ENCODE results near the gene SLC35B2. TPM values are rescaled to one million over a fixed set of nuclear protein-coding genes. Genes with fewer than 3 reads are reported as not detected.

The SLC35B2 gene
- total and polyA plus RNA-seq, 10 of the 15 experiments (the other 5 are each of a cell fraction or from before 2014, with no cell fraction given): 11.3 to 45.4 (median 33.8) TPM

DNA sequence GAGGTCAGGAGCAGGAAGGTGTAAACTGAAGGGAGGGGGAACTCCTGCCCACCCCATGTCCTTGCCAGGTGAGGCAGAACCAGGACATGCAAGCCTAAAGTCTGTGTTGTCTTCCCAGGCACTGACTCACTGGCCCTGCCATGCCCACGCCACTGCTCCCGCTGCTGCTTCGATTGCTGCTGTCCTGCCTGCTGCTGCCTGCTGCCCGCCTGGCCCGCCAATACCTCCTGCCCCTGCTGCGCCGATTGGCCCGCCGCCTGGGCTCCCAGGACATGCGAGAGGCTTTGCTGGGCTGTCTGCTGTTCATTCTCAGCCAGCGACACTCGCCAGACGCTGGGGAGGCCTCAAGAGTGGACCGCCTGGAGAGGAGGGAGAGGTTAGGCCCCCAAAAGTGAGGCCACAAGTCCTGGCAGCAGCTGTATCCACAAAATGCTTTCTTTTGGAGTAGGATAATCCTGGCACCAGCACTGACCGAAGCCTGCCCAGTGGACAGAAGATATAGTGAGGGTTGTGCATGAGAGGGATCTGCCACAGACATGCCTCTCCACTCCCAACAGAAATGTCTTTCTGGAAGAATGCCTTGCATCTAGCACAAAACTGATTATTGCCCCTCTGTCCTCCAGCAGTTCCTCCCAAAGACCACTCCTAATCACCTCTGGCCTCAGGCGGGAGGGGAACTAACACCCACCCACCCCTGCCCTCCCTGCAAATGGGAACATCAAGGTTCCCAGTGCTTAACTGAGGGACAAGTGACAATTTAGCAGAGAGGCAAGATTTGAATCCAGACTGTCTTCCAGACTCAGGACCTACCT lies 39.8 kb downstream of the SLC35B2 start:
- FAIRE-seq (no peak), ATAC-seq (no peak), DNase-seq (ENCODE audit: low read depth, low spot score) (no peak)
- in situ Hi-C loops (cut with MboI): no loop called here
- Histone ChIP-seq H3K4me2 (ENCODE audit: control insufficient read depth, insufficient read depth) (peak overlapping the region; percentile 78; the same call in 1 of the 2 replicates), H3K4me3 (no peak overlapping the region), H3K79me2 (ENCODE audit: control insufficient read depth, insufficient read depth, low read length) (no peaks in the 10 kb centered on the region), H4K20me1 (ENCODE audit: control insufficient read depth, insufficient read depth) (no peaks in the 10 kb centered on the region), H2AFZ (ENCODE audit: control insufficient read depth, low read depth, low read length) (no peak overlapping the region), H3K36me3 (ENCODE audit: control insufficient read depth in 2 of 2, insufficient read depth in 2 of 2, low read length in 1 of 2) (no peaks in the 10 kb centered on the region), H3K9ac (ENCODE audit: control insufficient read depth, insufficient read depth, low read length) (no peak overlapping the region), H3K27me3 (replicated peaks in 1 of 2; ENCODE audit: control insufficient read depth in 2 of 2, insufficient read depth in 2 of 2, low read length in 1 of 2) (no peaks in the 10 kb centered on the region), H3K9me3 (replicated peaks; ENCODE audit: control insufficient read depth, insufficient read depth, low read length) (no peaks in the 10 kb centered on the region), H3K27ac (ENCODE audit: control insufficient read depth, insufficient read depth) (no peak overlapping the region; the same call in 1 of the 2 replicates), H3K4me1 (ENCODE audit: control insufficient read depth, insufficient read depth, low read length) (peaks cover 27% of the 10 kb centered on the region)
- 95% methylated on average over 14 of the region's 16 CpGs for WGBS (ENCODE audit: insufficient coverage, insufficient replicate concordance, low lambda C conversion rate, missing lambda C conversion rate)
- ChIA-PET POLR2A (interaction anchor here (1.1 to 7.0 kb wide), 4 partner anchors 28 to 45 kb away, joined by 4 to 63 read pairs (median 11); partner anchors contain the start of gene HSP90AB1), RAD21 (ENCODE audit: unreplicated experiment) (interaction anchor here (1.3 to 3.1 kb wide), 3 partner anchors 29 to 217 kb away, joined by 3 to 14 read pairs (median 12); partner anchors contain the start of gene HSP90AB1), CTCF (interaction anchor here (0.8 to 4.2 kb wide), 4 partner anchors 18 to 95 kb away, joined by 3 to 22 read pairs (median 4); partner anchors contain the start of genes AARS2 and HSP90AB1), SMC1A (ENCODE audit: uncharacterized antibody, unreplicated experiment) (interaction anchor here (0.9 to 1.1 kb wide), 2 partner anchors 18 to 51 kb away, joined by 3 read pairs; no protein-coding TSS in a partner anchor)
- intact Hi-C loops (cut with micrococcal nuclease; ENCODE audit: unreplicated experiment): loop anchor here (2.0 kb wide), 1 partner anchor 41 kb away; no protein-coding TSS in a partner anchor
- no TSS peak for BruUV-seq (replicated peaks)
- TF ChIP-seq STAT3 (IDR thresholded peaks at IDR 0.05; ENCODE audit: low read depth, low read length) (no peak), ZNF592 (IDR thresholded peaks at IDR 0.05) (no peak), CHD2 (IDR thresholded peaks at IDR 0.05; ENCODE audit: borderline replicate concordance, low read depth, low read length) (no peak), ZBED1 (IDR thresholded peaks at IDR 0.05; ENCODE audit: borderline replicate concordance) (no peak), ATF3 (IDR thresholded peaks at IDR 0.05; ENCODE audit: borderline replicate concordance, extremely low read depth, low read depth, low read length) (no peak), TARDBP (IDR thresholded peaks at IDR 0.05; ENCODE audit: borderline replicate concordance) (no peak)
- TF ChIP-seq, protein P1, sequence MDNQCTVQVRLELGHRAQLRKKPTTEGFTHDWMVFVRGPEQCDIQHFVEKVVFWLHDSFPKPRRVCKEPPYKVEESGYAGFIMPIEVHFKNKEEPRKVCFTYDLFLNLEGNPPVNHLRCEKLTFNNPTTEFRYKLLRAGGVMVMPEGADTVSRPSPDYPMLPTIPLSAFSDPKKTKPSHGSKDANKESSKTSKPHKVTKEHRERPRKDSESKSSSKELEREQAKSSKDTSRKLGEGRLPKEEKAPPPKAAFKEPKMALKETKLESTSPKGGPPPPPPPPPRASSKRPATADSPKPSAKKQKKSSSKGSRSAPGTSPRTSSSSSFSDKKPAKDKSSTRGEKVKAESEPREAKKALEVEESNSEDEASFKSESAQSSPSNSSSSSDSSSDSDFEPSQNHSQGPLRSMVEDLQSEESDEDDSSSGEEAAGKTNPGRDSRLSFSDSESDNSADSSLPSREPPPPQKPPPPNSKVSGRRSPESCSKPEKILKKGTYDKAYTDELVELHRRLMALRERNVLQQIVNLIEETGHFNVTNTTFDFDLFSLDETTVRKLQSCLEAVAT (IDR thresholded peaks at IDR 0.05): 0 out of 2 replicates have a peak, but pooled peaks have one; percentile 27

All from GM12878 (cell line).